H1 (cell line): Measurements from ENCODE around the gene CNRIP1.

Experiments
- MAFK ChIP-seq: IDR thresholded peaks from 2 replicates; pipeline ENCODE4 v1.6.1; 2012; ENCODE audit warnings: low read depth, mild to moderate bottlenecking, improper control_type of control experiment, low read length
- POLR2A ChIP-seq, 2 experiments: IDR thresholded peaks; 1 replicate in 1 of 2; 2 replicates in 1 of 2; pipeline ENCODE4 v1.6.1; 2011; ENCODE audit warnings: low read depth in 2 of 2, low read length in 2 of 2, mild to moderate bottlenecking in 2 of 2; ENCODE audit errors: control extremely low read depth in 1 of 2
- SP2 ChIP-seq: IDR thresholded peaks from 2 replicates; pipeline ENCODE4 v1.6.1; 2012; ENCODE audit warnings: mild to moderate bottlenecking, low read length, inconsistent platforms

DNA sequence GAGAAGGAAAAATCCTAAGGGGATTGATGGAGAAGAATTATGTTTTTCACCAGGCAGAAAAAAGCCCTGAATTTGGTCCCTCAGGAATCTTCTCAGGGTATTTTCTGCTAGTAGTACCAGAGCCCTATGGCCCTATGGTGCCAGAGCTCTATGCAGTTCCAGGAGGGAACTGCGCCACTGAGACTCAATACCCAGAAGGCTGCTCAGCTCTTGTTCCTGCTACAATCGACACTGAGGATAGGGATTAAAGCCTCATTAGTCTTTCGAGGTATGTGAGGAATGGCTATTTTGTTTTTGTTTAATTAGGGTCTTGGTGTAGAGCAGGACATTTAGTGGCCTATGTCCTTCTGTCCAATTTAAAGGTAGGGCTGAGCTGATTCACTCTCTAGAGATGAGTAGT, 45.7 kb downstream of the CNRIP1 start:
- TF ChIP-seq MAFK, result no peak
- no peak for TF ChIP-seq SP2
- TF ChIP-seq POLR2A (IDR thresholded peaks at IDR 0.05; ENCODE audit: control extremely low read depth in 1 of 2, low read depth in 2 of 2, low read length in 2 of 2), result no peak
